RWPE1 (cell line): ENCODE measurements around the gene MRPS6.

Experiments
- CTCF ChIA-PET: fragments of 350-600 bp; sonication (Branson Sonifier 250); formaldehyde crosslinking; extraction: SDS; loops from one replicate; lab custom pipeline; 2021; lab: Yijun Ruan, JAX
- POLR2A ChIA-PET: fragments of 400-600 bp; formaldehyde crosslinking; extraction: SDS; loops from one replicate; lab custom pipeline; 2020; ENCODE audit warnings: antibody characterized with exemption; ENCODE audit not compliant: low non-redundant PET; lab: Yijun Ruan, JAX
- DNase-seq: peaks from one replicate; pipeline ENCODE4 v3.0.0; 2012; ENCODE audit warnings: low spot score
- H3K27ac ChIP-seq: fragments of 450-650 bp; 2 replicates; pipeline ENCODE4 v1.5.1; 2017
- CTCF ChIP-seq: fragments of 450-650 bp; conservative IDR thresholded peaks from 2 replicates; pipeline ENCODE4 v1.5.1; 2017; ENCODE audit warnings: low read depth, mild to moderate bottlenecking

The MRPS6 gene

GRCh38 chr21:34031835-34032370 is 41.5 kb upstream of the MRPS6 start:
- ChIA-PET CTCF (interaction anchor here (0.8 kb wide), 1 partner anchor 54 kb away, joined by 4 read pairs; no protein-coding TSS in a partner anchor), POLR2A (no interaction called here)
- H3K27ac ChIP-seq: no peak overlapping the region
- no peak for TF ChIP-seq CTCF
- DNase-seq: no peak

GRCh38 chr21:34034369-34035014 is 38.9 kb upstream of the MRPS6 start:
- H3K27ac ChIP-seq: no peak overlapping the region
- ChIA-PET POLR2A (no interaction called here), CTCF (interaction anchor here (0.7 to 1.1 kb wide), 2 partner anchors 110 to 229 kb away, joined by 3 to 4 read pairs; no protein-coding TSS in a partner anchor)
- TF ChIP-seq CTCF: no peak
- no peak for DNase-seq

DNA sequence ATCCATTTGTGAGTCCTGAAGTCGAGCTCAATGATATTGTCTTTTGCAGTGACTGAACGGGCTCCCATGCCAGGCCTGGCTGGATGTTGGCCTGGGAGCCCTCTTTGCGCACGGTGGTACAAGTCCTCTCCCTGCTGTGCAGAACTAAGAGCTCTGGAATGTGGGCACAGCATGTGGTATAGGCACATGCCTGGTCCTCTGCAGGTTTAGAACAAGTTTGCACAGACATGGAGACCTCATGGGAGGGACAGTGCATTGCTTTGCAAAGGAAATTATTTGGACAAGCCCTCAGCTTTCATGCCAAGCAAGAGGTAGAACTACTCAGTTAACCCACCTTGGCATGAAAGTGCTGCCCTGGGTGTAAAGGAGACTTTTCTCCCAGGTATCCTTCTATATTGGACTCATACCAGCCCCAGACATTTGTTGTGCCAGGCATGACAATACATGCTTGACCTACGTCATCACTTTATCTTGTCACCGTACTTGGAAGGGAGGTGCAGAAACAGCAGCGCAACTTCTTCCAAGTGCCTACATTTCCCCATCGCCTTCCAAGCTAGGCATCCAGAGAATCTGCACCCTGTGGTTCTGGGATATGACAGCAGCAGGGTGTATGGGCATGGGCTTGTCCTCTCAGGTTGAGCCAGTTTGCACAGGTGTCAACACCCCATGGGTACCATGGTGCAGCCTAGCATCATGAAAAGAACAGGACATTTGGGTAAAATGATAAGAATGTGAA is 37.6 kb upstream of the MRPS6 start:
- ChIA-PET CTCF (interaction anchor here (0.6 to 1.1 kb wide), 3 partner anchors 58 to 112 kb away, joined by 3 to 4 read pairs (median 3); no protein-coding TSS in a partner anchor), POLR2A (no interaction called here)
- peak overlapping the region; percentile 65 for H3K27ac ChIP-seq
- DNase-seq: no peak
- no peak for TF ChIP-seq CTCF

- ChIA-PET POLR2A (no interaction called here), CTCF (no interaction called here)
- H3K27ac ChIP-seq: no peak overlapping the region
- no peak for TF ChIP-seq CTCF
- DNase-seq: peak; percentile 74
These were observed 36.2 kb upstream of the MRPS6 start for GRCh38 chr21:34037009-34037795.

DNA sequence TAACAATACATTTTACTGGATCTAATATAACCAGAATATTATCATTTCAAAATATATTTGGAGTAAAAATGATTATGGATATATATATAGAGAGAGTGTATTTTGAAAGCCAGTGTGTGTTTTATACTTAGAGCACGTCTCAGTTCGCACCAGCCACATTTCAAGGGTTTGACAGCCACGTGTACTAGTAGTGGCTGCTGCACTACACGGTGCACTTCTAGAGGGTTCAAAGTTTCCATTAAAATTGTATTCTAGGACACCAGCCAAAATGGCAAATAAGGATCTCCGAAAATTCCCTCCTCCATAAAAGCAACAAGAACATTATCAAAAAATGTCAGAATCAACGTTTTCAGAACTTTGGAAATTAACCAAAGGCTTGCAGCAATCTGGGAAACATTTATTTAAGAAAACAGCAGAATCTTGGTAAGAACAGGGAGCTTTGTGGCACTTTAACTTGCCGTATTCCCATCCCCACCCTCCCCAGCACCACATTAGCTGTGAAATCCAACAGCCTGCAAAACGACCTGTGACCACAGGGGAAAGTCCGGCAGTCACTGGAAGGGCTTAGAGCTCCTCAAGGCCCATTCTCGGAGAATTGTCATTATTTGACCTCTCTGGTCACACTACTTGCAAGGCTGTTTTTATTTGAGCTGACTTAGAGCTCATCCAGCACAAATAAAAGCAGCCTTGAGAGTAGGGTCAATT is 33.5 kb upstream of the MRPS6 start:
- ChIA-PET CTCF (interaction anchor here (0.6 kb wide), 1 partner anchor 9 kb away, joined by 4 read pairs; no protein-coding TSS in a partner anchor), POLR2A (no interaction called here)
- TF ChIP-seq CTCF: no peak
- no peak for DNase-seq
- H3K27ac ChIP-seq: no peak overlapping the region
